Measurements from ENCODE around the gene GNE.

Gene GNE

GRCh38 chr9:36169708-36170107, 88.5 kb downstream of the GNE start:
- DNase-seq (ENCODE audit: low read depth), result no peak
- TF ChIP-seq, protein P1, sequence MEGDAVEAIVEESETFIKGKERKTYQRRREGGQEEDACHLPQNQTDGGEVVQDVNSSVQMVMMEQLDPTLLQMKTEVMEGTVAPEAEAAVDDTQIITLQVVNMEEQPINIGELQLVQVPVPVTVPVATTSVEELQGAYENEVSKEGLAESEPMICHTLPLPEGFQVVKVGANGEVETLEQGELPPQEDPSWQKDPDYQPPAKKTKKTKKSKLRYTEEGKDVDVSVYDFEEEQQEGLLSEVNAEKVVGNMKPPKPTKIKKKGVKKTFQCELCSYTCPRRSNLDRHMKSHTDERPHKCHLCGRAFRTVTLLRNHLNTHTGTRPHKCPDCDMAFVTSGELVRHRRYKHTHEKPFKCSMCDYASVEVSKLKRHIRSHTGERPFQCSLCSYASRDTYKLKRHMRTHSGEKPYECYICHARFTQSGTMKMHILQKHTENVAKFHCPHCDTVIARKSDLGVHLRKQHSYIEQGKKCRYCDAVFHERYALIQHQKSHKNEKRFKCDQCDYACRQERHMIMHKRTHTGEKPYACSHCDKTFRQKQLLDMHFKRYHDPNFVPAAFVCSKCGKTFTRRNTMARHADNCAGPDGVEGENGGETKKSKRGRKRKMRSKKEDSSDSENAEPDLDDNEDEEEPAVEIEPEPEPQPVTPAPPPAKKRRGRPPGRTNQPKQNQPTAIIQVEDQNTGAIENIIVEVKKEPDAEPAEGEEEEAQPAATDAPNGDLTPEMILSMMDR (conservative IDR thresholded peaks at IDR 0.05; ENCODE audit: low read depth, low read length), result no peak
- no peak overlapping the region for H3K4me3 ChIP-seq (ENCODE audit: low read depth, low read length)

DNA sequence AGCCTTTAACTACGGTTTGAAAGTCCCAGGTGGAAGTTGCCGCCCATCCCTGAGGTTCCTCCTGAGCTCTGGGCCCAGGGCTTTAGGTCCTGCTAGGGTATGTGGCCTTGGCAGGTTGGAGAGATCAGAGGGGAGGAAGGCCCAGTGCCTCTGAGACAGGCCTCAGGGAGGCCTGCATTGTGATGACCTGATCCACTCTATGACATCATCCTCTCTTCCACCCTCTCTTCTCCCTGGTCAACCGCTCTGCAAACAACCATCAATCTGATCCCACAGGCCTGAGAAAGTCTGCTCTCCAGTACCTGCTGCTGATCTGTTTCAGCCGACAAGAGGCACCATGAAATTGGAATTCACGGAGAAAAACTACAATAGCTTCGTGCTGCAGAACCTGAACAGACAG, 89.1 kb downstream of the GNE start, which contains the start of gene CCIN:
TSS of gene CCIN (plus strand) at position 223 of the 400 bp plus-strand sequence. CDS start at position 338, 115 bp downstream.
- DNase-seq (ENCODE audit: low read depth), result no peak
- no peak within 1 kb of the TSS for H3K4me3 ChIP-seq (ENCODE audit: low read depth, low read length)
- TF ChIP-seq, protein P1 (conservative IDR thresholded peaks at IDR 0.05; ENCODE audit: low read depth, low read length), result no peak

- peak; percentile 83 for DNase-seq (ENCODE audit: low read depth)
- H3K4me3 ChIP-seq (ENCODE audit: low read depth, low read length), result peak overlapping the region; percentile 48
- TF ChIP-seq, protein P1 (conservative IDR thresholded peaks at IDR 0.05; ENCODE audit: low read depth, low read length), result peak; percentile 74
These were observed 91.9 kb downstream of the GNE start for GRCh38 chr9:36166168-36166927.

DNA sequence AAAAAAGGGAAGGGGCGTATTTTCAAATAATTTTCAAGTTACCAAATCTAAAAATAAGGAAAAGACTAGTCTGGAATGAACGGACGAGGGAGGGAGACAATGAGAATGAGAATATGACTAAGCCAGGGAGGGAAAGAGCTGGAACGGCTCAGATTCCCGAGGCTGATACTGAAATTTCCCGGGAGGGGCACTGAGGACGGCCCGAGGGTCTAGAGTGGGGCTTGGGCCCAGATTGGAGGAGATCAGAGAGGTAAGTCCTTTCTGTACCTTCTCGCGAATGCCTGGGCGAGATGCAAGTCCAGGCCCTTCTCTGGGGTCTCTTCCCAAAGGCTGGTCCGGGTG, 92.5 kb downstream of the GNE start:
- TF ChIP-seq, protein P1 (conservative IDR thresholded peaks at IDR 0.05; ENCODE audit: low read depth, low read length), result no peak
- DNase-seq (ENCODE audit: low read depth), result no peak

GRCh38 chr9:36164989-36165388, 93.3 kb downstream of the GNE start:
- TF ChIP-seq, protein P1 (conservative IDR thresholded peaks at IDR 0.05; ENCODE audit: low read depth, low read length), result no peak
- no peak overlapping the region for H3K4me3 ChIP-seq (ENCODE audit: low read depth, low read length)
- no peak for DNase-seq (ENCODE audit: low read depth)

More for the DNA sequence above, 92.5 kb downstream of the GNE start:
- H3K4me3 ChIP-seq (ENCODE audit: low read depth, low read length), result no peak overlapping the region

Data from choroid plexus epithelial cell (primary cell).